Astrocyte (in vitro differentiated cells and primary cell): ENCODE results near the gene ZFP42. TPM values are rescaled to one million over a fixed set of nuclear protein-coding genes. Genes with fewer than 3 reads are reported as not detected.

ENCODE experiments used
- DNase-seq: peaks from one replicate; pipeline ENCODE4 v3.0.0-alpha.2; 2010; ENCODE audit warnings: low read depth
- FAIRE-seq: peaks from 2 replicates; lab custom pipeline; 2011; peaks lifted over from hg19 to GRCh38; lab: Jason Lieb, UNC
- H2AFZ ChIP-seq: 2 replicates; pipeline ENCODE4 v1.6.0; 2012; ENCODE audit warnings: low read depth, low read length, inconsistent platforms
- H3K27ac ChIP-seq: 2 replicates; pipeline ENCODE4 v1.5.1; 2011; ENCODE audit warnings: low read depth, low read length, inconsistent platforms
- H3K27me3 ChIP-seq: 2 replicates; pipeline ENCODE4 v1.6.0; 2011; ENCODE audit warnings: low read length, inconsistent platforms; ENCODE audit not compliant: insufficient read depth
- H3K36me3 ChIP-seq: 2 replicates; pipeline ENCODE4 v1.5.1; 2011; ENCODE audit warnings: low read length, inconsistent platforms; ENCODE audit not compliant: insufficient read depth
- H3K4me1 ChIP-seq: 2 replicates; pipeline ENCODE4 v1.5.1; 2011; ENCODE audit warnings: low read length, inconsistent platforms; ENCODE audit not compliant: insufficient read depth
- H3K4me2 ChIP-seq: 2 replicates; pipeline ENCODE4 v1.6.0; 2012; ENCODE audit warnings: low read length, inconsistent platforms
- H3K4me3 ChIP-seq: 2 replicates; pipeline ENCODE4 v1.5.1; 2011; ENCODE audit warnings: low read depth, mild to moderate bottlenecking, low read length, inconsistent platforms; ENCODE audit not compliant: insufficient read depth
- H3K79me2 ChIP-seq: 2 replicates; pipeline ENCODE4 v1.6.0; 2012; ENCODE audit warnings: mild to moderate bottlenecking, low read length, inconsistent platforms; ENCODE audit not compliant: insufficient read depth
- H3K9ac ChIP-seq: 2 replicates; pipeline ENCODE4 v1.6.0; 2012; ENCODE audit warnings: mild to moderate bottlenecking, low read length, inconsistent platforms
- H3K9me3 ChIP-seq: 2 replicates; pipeline ENCODE4 v1.5.1; 2012; ENCODE audit warnings: low read depth, mild to moderate bottlenecking, low read length, inconsistent platforms; ENCODE audit not compliant: insufficient read depth
- H4K20me1 ChIP-seq: 2 replicates; pipeline ENCODE4 v1.6.0; 2012; ENCODE audit warnings: low read length, inconsistent platforms; ENCODE audit not compliant: insufficient read depth
- H3K27ac Mint-ChIP-seq: one replicate; pipeline ENCODE4 v1.8.0; 2021; ENCODE audit warnings: mild to moderate bottlenecking, mixed read lengths; ENCODE audit not compliant: unreplicated experiment
- H3K27me3 Mint-ChIP-seq: one replicate; pipeline ENCODE4 v1.8.0; 2021; ENCODE audit warnings: low read depth, mixed read lengths; ENCODE audit not compliant: unreplicated experiment
- H3K36me3 Mint-ChIP-seq: one replicate; pipeline ENCODE4 v1.8.0; 2021; ENCODE audit warnings: low read depth, mixed read lengths; ENCODE audit not compliant: unreplicated experiment
- H3K4me1 Mint-ChIP-seq: one replicate; pipeline ENCODE4 v1.8.0; 2021; ENCODE audit warnings: low read depth, mixed read lengths; ENCODE audit not compliant: unreplicated experiment
- H3K4me3 Mint-ChIP-seq: one replicate; pipeline ENCODE4 v1.8.0; 2021; ENCODE audit warnings: mild to moderate bottlenecking, moderate library complexity, mixed read lengths; ENCODE audit not compliant: unreplicated experiment
- H3K9me3 Mint-ChIP-seq: one replicate; pipeline ENCODE4 v1.8.0; 2021; ENCODE audit warnings: mild to moderate bottlenecking, mixed read lengths; ENCODE audit not compliant: unreplicated experiment
- EZH2 ChIP-seq: IDR thresholded peaks from 2 replicates; pipeline ENCODE4 v1.6.1; 2012; ENCODE audit warnings: mild to moderate bottlenecking, low read length, inconsistent platforms; ENCODE audit not compliant: insufficient read depth
- total RNA-seq: library from RNA; stranded (reverse); gene quantifications from 2 replicates; pipeline ENCODE4 v1.2.1, GENCODE V29; 2021
- TF ChIP-seq, protein P1 (sequence below): IDR thresholded peaks from 2 replicates; pipeline ENCODE4 v1.5.1; 2011; ENCODE audit warnings: low read depth, mild to moderate bottlenecking, inconsistent platforms, low read length, moderate library complexity; ENCODE audit not compliant: insufficient read depth

ZFP42 gene
- total RNA-seq, 1 donor from 2014 or later, result 4.5 TPM

DNA sequence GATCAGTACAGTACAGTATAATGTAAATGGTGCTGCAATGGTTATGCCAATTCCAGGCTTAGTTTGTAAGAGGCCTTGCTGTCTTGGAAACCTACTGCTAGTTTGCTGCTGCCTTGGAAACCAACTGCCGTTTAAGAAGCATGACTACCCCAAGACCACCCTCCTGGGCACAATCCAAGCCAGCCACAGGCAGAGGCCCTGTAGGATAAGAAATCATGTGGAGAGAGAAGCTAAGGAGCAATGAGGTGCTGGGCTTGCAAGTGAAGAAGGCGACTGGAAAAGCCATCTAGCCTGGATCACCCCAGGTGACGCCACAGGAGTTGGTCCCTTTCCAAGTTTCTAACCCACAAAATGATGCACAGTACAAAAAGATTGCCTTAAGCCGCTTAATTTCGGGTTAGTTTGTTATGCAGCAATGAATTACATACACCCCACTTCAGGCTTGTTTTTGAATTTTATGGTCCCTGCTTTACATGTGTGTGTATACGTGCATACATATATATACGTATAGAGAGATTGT, 16.9 kb downstream of the ZFP42 start:
- Histone ChIP-seq H3K9ac (no peak overlapping the region), H3K27ac (no peak overlapping the region), H3K79me2 (no peaks in the 10 kb centered on the region), H3K27me3 (no peaks in the 10 kb centered on the region), H4K20me1 (no peaks in the 10 kb centered on the region), H3K4me2 (no peak overlapping the region), H3K36me3 (no peaks in the 10 kb centered on the region), H2AFZ (no peak overlapping the region), H3K4me3 (no peak overlapping the region), H3K4me1 (no peaks in the 10 kb centered on the region), H3K9me3 (no peaks in the 10 kb centered on the region)
- no peak for FAIRE-seq
- no peaks in the 10 kb centered on the region for H3K36me3 Mint-ChIP-seq
- H3K4me1 Mint-ChIP-seq, result peaks cover 13% of the 10 kb centered on the region
- no peak overlapping the region for H3K4me3 Mint-ChIP-seq
- no peak overlapping the region for H3K27ac Mint-ChIP-seq
- DNase-seq, result no peak
- TF ChIP-seq EZH2, result no peak
- TF ChIP-seq, protein P1, sequence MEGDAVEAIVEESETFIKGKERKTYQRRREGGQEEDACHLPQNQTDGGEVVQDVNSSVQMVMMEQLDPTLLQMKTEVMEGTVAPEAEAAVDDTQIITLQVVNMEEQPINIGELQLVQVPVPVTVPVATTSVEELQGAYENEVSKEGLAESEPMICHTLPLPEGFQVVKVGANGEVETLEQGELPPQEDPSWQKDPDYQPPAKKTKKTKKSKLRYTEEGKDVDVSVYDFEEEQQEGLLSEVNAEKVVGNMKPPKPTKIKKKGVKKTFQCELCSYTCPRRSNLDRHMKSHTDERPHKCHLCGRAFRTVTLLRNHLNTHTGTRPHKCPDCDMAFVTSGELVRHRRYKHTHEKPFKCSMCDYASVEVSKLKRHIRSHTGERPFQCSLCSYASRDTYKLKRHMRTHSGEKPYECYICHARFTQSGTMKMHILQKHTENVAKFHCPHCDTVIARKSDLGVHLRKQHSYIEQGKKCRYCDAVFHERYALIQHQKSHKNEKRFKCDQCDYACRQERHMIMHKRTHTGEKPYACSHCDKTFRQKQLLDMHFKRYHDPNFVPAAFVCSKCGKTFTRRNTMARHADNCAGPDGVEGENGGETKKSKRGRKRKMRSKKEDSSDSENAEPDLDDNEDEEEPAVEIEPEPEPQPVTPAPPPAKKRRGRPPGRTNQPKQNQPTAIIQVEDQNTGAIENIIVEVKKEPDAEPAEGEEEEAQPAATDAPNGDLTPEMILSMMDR, result no peak
- H3K27me3 Mint-ChIP-seq, result no peaks in the 10 kb centered on the region
- peaks cover 3% of the 10 kb centered on the region for H3K9me3 Mint-ChIP-seq

DNA sequence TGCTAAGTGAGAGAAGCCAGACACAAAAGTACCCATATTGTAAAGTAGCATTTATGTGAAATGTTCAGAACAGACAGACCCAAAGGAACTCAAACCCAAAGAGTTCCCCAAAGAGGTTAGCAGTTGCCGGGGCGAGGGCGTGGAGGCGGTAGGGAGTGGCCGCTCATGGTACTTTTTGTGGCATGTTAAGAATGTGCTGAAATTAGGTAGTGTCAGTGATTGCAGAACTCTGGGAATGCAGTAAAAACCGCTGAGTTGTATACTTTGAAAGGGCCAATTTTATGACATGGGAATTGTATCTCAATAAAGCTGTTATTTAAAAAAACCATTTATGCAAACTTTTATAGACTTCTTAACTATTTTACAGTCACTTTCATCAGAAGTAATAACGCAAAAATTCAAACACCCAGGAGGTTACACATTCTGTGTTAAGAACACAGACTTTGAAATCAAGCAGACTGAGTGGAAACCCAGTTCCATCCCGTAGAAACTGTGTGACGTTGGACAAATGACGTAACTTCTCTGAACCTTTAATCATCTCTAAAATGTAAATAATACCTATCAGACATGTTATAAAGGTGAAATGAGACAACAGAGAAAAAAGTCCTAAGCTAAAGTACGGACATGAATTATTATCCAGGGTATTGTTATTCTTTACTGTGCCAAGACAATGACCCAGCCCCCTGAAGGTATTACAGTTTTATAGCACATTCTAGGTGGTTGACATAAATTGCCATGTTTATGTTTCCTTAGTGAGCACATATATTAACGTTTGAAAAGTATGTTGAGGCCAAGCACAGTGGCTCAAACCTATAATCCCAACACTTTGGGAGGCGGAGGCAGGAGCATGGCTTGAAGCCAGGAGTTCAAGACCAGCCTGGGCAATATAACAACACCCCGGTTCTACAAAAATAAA, 19.7 kb downstream of the ZFP42 start:
- no peak for DNase-seq
- Histone ChIP-seq H3K4me1 (no peaks in the 10 kb centered on the region), H4K20me1 (no peaks in the 10 kb centered on the region), H2AFZ (no peak overlapping the region), H3K4me2 (no peak overlapping the region), H3K27ac (no peak overlapping the region), H3K9me3 (no peaks in the 10 kb centered on the region), H3K79me2 (no peaks in the 10 kb centered on the region), H3K36me3 (no peaks in the 10 kb centered on the region), H3K27me3 (no peaks in the 10 kb centered on the region), H3K9ac (no peak overlapping the region), H3K4me3 (no peak overlapping the region)
- Mint-ChIP-seq H3K4me1 (peaks cover 13% of the 10 kb centered on the region), H3K4me3 (no peak overlapping the region), H3K27ac (no peak overlapping the region), H3K27me3 (no peaks in the 10 kb centered on the region), H3K9me3 (no peaks in the 10 kb centered on the region), H3K36me3 (no peaks in the 10 kb centered on the region)
- TF ChIP-seq, protein P1, result no peak
- no peak for TF ChIP-seq EZH2
- FAIRE-seq, result no peak

DNA sequence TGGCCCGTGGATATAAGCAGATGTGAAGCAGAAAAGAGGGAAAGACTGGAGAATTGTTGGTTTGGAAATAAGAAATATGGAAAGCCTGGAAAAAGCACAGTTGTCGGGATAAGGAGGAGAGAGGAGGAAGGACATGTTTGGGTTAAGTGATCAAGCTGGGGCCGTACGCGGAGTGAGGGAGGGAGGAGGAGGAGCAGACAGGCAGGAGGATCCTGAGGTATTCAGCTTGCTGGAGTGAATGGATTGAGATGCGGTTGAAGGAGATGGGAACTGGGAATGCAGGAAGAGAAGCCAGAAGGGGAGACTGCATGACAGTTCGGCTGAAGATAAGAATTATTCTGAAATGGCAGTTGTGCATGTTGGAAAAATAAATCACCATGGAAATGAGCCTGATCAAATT, 21.2 kb downstream of the ZFP42 start:
- H4K20me1 ChIP-seq, result no peaks in the 10 kb centered on the region
- H3K79me2 ChIP-seq, result no peaks in the 10 kb centered on the region
- Mint-ChIP-seq H3K27ac (peak overlapping the region; percentile 17), H3K36me3 (no peaks in the 10 kb centered on the region), H3K4me1 (peaks cover 14% of the 10 kb centered on the region), H3K27me3 (no peaks in the 10 kb centered on the region), H3K4me3 (no peak overlapping the region), H3K9me3 (no peaks in the 10 kb centered on the region)
- H3K4me3 ChIP-seq, result no peak overlapping the region
- H3K36me3 ChIP-seq, result no peaks in the 10 kb centered on the region
- FAIRE-seq (no peak), DNase-seq (no peak)
- no peaks in the 10 kb centered on the region for H3K27me3 ChIP-seq
- TF ChIP-seq, protein P1, result no peak
- TF ChIP-seq EZH2, result no peak
- no peak overlapping the region for H2AFZ ChIP-seq
- no peaks in the 10 kb centered on the region for H3K4me1 ChIP-seq
- H3K4me2 ChIP-seq, result no peak overlapping the region
- H3K9ac ChIP-seq, result no peak overlapping the region
- H3K27ac ChIP-seq, result no peak overlapping the region
- no peaks in the 10 kb centered on the region for H3K9me3 ChIP-seq
